Left lung (tissue), 10 donors: ENCODE measurements around the gene RERE. TPM values are rescaled to one million over a fixed set of nuclear protein-coding genes. Genes with fewer than 3 reads are reported as not detected.

ENCODE experiments used
- ATAC-seq: fragments of 200-7000 bp; cut with Tn5 transposase; one replicate; pipeline ENCODE4 v1.9.1; 2020; ENCODE audit warnings: moderate library complexity
- DNase-seq, 4 donors: peaks; one replicate each; pipeline ENCODE4 v3.0.0-alpha.2; 2013 to 2020
- H3K27ac ChIP-seq, 2 donors: fragments of 200-600 bp; sonication (generic) in 1 of 2; one replicate each; pipeline versions ENCODE4 v1.5.0 to v1.8.0; 2020 to 2021
- H3K27me3 ChIP-seq, 2 donors: fragments of 200-600 bp; sonication (generic) in 1 of 2; one replicate each; pipeline versions ENCODE4 v1.5.0 to v1.8.0; 2020 to 2021
- H3K36me3 ChIP-seq, 2 donors: fragments of 200-600 bp; sonication (generic) in 1 of 2; one replicate each; pipeline versions ENCODE4 v1.5.0 to v1.8.0; 2020 to 2021
- H3K4me1 ChIP-seq, 2 donors: fragments of 200-600 bp; one replicate each; pipeline ENCODE4 v1.8.0; 2021
- H3K4me3 ChIP-seq, 2 donors: fragments of 200-600 bp; sonication (generic) in 1 of 2; one replicate each; pipeline versions ENCODE4 v1.5.0 to v1.8.0; 2020 to 2021; ENCODE audit warnings: mild to moderate bottlenecking in 1 of 2
- H3K9me3 ChIP-seq, 2 donors: fragments of 200-600 bp; sonication (generic) in 1 of 2; one replicate each; pipeline versions ENCODE4 v1.5.0 to v1.8.0; 2020 to 2021
- CTCF ChIP-seq, 2 donors: fragments of 200-600 bp; sonication (generic) in 1 of 2; IDR thresholded peaks; one replicate each; pipeline versions ENCODE4 v1.5.0 to v1.8.0; 2021; ENCODE audit warnings: antibody characterized with exemption in 2 of 2
- intact Hi-C, 2 donors: fragments of 100-400 bp; cut with DNase I; formaldehyde crosslinking; loops; one replicate each; pipeline versions ENCODE4 v1.11.2 to v1.14.2; 2022
- polyA plus RNA-seq, 6 donors: library from polyadenylated mRNA; unstranded; fragments of 120-200 nt; gene quantifications; one replicate each; pipeline ENCODE4 v1.2.1, GENCODE V29; 2013; ENCODE audit not compliant: insufficient read length in 6 of 6
- total RNA-seq, 2 donors: library from RNA; stranded (reverse); fragmentation: NEBNext Ultra II Directional; extraction: Animal tissue kit (Norgen Biotek cat#: 25700); gene quantifications; one replicate each; pipeline ENCODE4 v1.2.1, GENCODE V29; 2021
- donor health status: DM: no; HTN: yes; CAD: no.
- donor health status: DM: no; HTN: no; CAD: no.

RERE gene
- total and polyA plus RNA-seq, 8 donors = 73.3 to 135 (median 130) TPM

- Histone ChIP-seq H3K4me1 (no peaks in the 10 kb centered on the region), H3K9me3 (no peaks in the 10 kb centered on the region), H3K36me3 (no peaks in the 10 kb centered on the region), H3K27ac (no peak overlapping the region), H3K4me3 (no peak overlapping the region), H3K27me3 (no peaks in the 10 kb centered on the region)
- intact Hi-C loops = no loop called here
- DNase-seq = no peak
- no peak for TF ChIP-seq CTCF (IDR thresholded peaks at IDR 0.05)
- no peak for ATAC-seq
Observed at GRCh38 chr1:8797216-8797615, 20.2 kb downstream of the RERE start.

GRCh38 chr1:8796812-8797211, 20.6 kb downstream of the RERE start:
- DNase-seq = no peak
- no peak for TF ChIP-seq CTCF (IDR thresholded peaks at IDR 0.05)
- Histone ChIP-seq H3K4me1 (no peaks in the 10 kb centered on the region), H3K36me3 (no peaks in the 10 kb centered on the region), H3K9me3 (no peaks in the 10 kb centered on the region), H3K27ac (no peak overlapping the region), H3K27me3 (no peaks in the 10 kb centered on the region), H3K4me3 (no peak overlapping the region)
- intact Hi-C loops = no loop called here
- ATAC-seq = no peak

- H3K36me3 ChIP-seq = no peaks in the 10 kb centered on the region
- H3K4me3 ChIP-seq = no peak overlapping the region
- H3K9me3 ChIP-seq = no peaks in the 10 kb centered on the region
- no peaks in the 10 kb centered on the region for H3K4me1 ChIP-seq
- DNase-seq (no peak), ATAC-seq (peak; percentile 30)
- no peak for TF ChIP-seq CTCF (IDR thresholded peaks at IDR 0.05)
- intact Hi-C loops = no loop called here
- H3K27me3 ChIP-seq = no peaks in the 10 kb centered on the region
- H3K27ac ChIP-seq = no peak overlapping the region
Observed at GRCh38 chr1:8794605-8795004, 22.8 kb downstream of the RERE start.

DNA sequence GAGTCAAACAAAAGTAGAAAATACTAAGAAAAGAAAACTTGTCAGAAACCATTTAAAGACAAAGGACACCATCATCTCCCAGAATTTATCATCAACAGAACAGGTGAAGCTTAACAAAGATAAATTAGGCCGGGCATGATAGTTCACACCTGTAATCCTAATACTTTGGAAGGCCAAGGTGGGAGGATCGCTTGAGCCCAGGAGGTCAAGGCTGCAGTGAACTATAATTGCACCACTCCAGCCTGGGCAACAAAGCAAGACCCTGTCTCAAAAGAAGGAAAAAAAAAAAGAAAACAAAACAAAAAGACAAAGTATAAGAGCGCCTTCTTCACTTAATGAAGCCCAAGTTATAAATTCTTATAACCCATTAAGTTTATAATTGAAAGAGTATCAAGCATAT, 25.6 kb downstream of the RERE start:
- Histone ChIP-seq H3K4me3 (no peak overlapping the region), H3K36me3 (no peaks in the 10 kb centered on the region), H3K4me1 (no peaks in the 10 kb centered on the region), H3K9me3 (no peaks in the 10 kb centered on the region), H3K27me3 (no peaks in the 10 kb centered on the region), H3K27ac (no peak overlapping the region)
- ATAC-seq (no peak), DNase-seq (no peak)
- TF ChIP-seq CTCF (IDR thresholded peaks at IDR 0.05) = no peak
- intact Hi-C loops = no loop called here

- Histone ChIP-seq H3K4me1 (no peaks in the 10 kb centered on the region), H3K27me3 (no peaks in the 10 kb centered on the region), H3K4me3 (no peak overlapping the region), H3K36me3 (no peaks in the 10 kb centered on the region), H3K9me3 (no peaks in the 10 kb centered on the region), H3K27ac (no peak overlapping the region)
- intact Hi-C loops = no loop called here
- TF ChIP-seq CTCF (IDR thresholded peaks at IDR 0.05) = no peak
- DNase-seq (no peak), ATAC-seq (no peak)
Observed at GRCh38 chr1:8790987-8791386, 26.5 kb downstream of the RERE start.
